GM19438 (cell line): Measurements from ENCODE around the gene NAP1L1.

Source experiments
- ATAC-seq: cut with Tn5 transposase; IDR thresholded peaks from one replicate; pipeline ENCODE4 v1.9.1; 2021; ENCODE audit warnings: low read depth; ENCODE audit not compliant: unreplicated experiment

Gene NAP1L1

DNA sequence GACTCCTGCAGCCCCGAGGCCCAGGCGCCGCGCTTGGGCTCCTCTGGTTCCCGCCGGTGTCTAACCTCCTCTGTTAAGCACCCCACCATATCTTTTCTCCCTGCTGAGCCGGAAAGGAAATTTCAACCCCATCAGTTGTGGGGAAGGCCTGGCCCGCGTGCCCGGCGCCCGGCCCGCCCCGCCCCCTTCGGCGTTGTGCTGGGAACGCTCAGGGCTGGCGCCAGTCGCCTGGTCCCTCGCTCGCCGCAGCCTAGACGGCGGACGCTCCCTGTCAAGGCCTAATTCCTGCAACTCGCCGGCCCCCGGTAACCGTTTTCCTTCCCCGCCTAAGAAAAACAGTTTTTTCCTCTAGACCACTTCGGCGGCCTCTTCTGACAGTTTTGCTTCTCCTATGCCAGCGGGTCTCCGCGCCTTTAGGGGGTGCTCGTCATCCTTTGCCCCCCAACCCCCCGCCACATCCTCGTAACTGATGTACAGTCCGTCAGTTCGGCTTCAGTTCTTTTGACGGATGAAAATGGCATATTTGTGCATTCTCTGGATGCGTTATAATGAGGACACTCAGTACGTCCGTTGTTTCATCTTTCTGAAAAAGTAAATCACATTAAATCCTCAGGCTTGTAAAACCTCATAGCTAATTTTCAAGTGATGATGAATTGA lies 506 bp upstream of the NAP1L1 start:
- peak; percentile 66 for ATAC-seq

DNA sequence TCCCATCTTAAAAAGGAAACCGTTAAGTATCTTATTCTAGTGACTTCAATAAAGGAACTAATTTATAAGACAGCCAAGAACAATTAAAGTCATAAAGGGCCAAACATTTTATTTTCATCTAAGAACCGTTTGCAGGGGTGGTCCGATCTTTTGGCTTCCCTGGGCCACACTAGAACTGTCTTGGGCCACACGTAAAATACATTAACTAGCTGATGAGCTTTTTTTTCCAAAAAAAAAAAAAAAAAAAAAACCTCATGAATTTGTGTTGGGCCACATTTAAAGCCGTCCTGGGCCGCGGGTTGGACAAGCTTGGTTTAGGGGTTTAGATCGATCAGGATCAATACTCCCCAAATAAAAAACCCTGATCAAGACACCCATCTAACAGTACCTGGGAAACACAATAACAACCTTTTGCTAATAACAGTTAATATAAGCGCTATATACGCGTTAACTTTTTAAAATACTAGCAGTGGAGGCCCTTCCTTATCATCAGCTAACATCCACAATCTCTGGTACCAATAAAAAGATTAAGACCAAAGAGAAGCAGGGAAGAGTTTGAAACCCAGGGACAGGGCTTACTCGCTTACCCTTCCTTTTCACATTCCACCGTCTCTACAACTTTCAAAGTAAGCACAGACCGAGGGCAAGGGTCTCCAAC lies 1.1 kb downstream of the NAP1L1 start:
- ATAC-seq: no peak

DNA sequence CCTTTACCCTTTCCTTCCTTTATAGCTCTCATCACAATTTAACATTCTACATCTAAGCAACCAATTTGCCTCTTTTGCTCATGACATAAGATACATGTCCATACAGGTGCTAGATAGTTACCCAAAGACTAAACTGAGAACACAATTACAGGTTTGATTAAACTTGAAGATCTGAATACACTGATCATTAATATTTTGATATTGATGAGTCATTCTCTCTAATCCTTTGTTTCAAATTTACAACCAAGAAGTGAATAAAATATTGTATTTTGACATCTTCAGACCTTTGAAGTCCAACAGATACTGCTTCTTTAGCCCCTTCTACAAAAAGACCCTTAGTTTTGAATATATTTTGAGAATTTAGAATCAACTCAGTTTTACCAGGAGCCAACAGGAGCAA lies 2.6 kb downstream of the NAP1L1 start:
- ATAC-seq: no peak

GRCh38 chr12:76080729-76081415 lies 3.6 kb downstream of the NAP1L1 start:
- ATAC-seq: no peak

DNA sequence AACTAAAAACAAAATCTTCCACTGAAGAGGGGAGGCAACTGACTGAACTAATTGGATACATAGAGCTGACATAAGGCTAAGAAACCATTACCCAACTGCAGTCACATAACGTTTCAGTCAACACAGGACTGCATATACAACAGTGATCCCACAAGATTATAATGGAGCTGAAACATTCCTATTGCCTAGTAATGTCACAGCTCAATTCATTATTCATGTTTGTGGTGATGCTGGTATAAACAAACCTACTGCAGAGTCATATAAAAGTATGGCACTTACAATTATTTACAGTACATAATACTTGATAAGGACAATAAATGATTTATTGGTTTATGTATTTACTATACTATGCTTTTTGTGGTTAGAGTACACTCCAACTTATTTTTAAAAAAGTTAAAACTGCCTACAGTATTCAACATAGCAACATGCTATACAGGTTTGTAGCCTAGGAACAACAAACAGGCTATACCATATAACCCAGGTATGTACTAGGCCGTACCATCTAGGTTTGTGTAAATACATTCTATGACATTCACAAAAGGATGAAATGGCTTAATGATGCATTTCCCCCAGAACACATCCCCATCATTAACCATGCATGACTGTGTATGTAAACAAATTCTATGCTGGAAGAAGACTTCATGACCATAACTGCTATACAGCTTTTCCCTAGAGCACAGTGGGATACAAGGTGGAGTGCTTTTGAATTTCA lies 4.3 kb downstream of the NAP1L1 start:
- ATAC-seq: no peak

DNA sequence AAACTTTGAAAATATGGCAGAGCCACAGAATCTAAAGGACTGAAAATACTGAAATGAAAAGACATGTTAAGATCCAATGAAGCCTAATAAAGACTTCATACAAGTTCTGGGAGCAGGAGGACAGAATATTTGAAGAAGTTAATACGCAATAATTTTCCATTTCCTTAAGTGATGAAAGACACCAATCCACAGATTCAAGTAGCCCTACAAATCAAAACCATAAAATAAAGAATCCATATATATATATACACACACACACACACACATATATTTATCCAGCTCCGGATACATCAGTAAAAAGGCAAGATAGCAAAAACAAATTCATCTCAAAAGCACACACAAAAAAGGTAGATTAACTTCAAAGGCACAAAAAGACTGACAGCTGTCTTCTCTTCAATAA lies 5.7 kb downstream of the NAP1L1 start:
- no peak for ATAC-seq

- ATAC-seq: no peak
Observed at GRCh38 chr12:76075448-76075847, 9.0 kb downstream of the NAP1L1 start.

DNA sequence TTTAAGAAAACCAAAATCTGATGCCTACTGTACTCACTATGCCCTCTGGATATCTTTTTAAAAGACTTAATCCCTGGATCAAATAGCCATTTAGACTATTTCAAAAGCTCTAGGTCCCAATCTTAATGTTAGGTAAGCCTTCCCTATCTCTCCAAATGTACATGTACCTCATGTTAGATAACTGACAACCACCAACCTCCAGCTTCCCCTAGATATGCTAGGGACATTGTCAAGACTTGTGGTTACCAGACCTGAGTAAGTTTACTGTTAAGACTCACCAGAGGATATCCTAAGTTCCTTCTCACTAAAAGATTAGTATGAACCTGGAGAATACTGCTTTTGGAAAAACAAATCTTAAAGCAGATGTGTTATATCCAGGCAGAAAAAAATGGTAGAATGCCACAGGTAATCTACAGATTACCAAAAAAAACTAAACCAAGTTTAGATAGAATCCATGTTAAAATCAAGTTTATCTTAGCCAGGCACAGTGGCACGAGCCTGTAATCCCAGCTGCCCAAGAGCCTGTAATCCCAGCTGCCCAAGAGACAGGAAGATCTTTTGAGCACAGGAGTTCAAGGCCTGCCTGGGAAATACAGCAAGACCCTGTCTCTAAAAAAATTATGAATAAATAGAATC lies 9.7 kb downstream of the NAP1L1 start:
- ATAC-seq: no peak

- no peak for ATAC-seq
Observed at GRCh38 chr12:76073561-76073960, 10.9 kb downstream of the NAP1L1 start.

GRCh38 chr12:76072568-76072967 lies 11.9 kb downstream of the NAP1L1 start:
- ATAC-seq: no peak

- ATAC-seq: no peak
Observed at GRCh38 chr12:76069339-76069738, 15.1 kb downstream of the NAP1L1 start.

GRCh38 chr12:76065917-76066316 lies 18.6 kb downstream of the NAP1L1 start:
- no peak for ATAC-seq

DNA sequence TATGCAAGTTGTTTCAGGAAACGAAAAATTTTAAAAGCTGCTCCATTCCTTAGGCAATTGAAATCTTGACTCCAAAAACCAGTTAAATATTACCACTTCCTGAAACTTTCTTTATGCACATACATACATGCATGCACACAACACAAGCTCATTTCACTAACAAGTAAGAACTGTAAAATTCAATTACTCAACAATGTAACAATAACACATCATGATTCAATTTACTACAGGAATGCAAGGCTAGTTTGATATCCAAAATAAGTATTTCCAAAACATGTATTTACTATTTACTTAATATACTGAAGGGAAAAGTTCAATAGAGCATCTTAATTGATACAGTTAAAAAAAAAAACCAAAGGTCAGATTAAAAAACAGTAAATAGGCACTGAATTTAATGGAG lies 19.6 kb downstream of the NAP1L1 start:
- no peak for ATAC-seq

GRCh38 chr12:76060111-76060510 lies 24.4 kb downstream of the NAP1L1 start:
- ATAC-seq: no peak

- ATAC-seq: no peak
Observed at GRCh38 chr12:76057326-76057725, 27.2 kb downstream of the NAP1L1 start.

GRCh38 chr12:76055393-76055792 lies 29.1 kb downstream of the NAP1L1 start:
- no peak for ATAC-seq

DNA sequence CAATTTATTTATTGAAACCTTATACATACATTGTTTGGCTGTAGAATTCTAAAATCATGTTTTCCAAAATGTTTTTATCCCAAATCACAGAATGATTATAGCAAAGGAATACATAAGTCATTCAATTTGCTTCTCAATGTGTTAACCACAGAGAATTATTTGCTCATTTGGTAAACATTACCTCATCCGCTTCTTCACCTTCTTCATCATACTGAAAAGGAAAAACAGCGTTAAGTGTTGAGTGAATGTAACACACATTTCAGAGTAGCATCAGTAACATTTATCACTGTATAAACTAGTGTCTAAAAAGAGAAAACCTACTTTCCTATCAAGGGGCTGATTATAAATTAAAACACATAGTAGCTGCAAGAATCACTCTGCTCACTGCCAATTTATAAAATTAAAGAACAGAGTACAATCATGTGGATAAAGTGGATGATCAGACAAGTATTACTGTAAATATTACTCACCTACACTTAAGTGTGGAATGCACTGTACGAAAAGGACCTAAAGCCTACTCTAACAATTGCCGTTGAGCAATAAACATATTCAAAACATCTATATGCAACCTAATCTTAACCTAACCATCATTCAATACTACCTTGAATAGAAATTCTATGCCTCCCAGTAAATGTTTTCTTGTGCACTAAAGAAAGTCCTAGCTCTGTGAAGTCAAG lies 34.8 kb downstream of the NAP1L1 start:
- ATAC-seq: no peak

GRCh38 chr12:76047742-76048141 lies 36.7 kb downstream of the NAP1L1 start:
- ATAC-seq: no peak

DNA sequence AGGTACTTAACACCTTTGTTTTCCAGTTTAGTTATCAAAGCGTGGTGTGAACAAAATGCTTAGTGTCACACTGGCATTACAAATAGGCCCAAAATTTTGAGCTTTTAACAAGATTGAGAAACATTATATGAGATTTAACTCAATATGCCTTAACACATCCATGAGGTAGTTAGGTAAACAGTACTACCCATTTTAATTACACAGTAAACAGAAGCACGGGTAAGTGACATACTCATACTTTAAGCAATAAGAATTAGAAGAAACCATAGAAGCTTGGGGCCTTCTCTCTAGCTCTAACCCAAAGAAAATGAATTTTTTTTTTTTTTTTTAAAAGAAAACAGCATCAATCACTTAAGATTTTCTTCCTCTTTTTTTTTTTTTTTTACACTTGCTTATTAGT lies 37.4 kb downstream of the NAP1L1 start:
- no peak for ATAC-seq

DNA sequence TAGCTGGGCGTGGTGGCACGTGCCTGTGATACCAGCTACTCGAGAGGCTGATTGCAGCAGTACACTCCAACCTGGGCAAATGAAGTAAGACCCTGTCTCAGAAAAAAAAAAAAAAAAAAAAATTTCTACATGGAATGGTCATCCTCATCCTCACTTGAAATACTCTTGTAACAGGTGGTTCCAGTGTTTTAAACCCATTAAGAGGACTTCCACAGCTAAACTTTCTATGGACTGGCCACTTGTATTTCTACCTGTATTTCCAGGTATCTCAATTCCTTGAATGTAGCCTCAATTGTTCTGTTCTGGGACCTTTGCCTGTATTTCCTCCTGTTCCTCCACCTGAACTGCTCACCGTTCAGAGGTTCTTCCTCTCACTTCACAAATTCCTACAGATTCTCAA lies 41.1 kb downstream of the NAP1L1 start:
- ATAC-seq: no peak
